HEK293 (cell line): Measurements from ENCODE around the gene CLRN1.

Source experiments
- CTCF ChIA-PET: fragments of 350-600 bp; formaldehyde crosslinking; extraction: SDS; loops from one replicate; lab custom pipeline; 2021; ENCODE audit warnings: antibody characterized with exemption; lab: Yijun Ruan, JAX
- POLR2A ChIA-PET: fragments of 300-600 bp; formaldehyde crosslinking; extraction: SDS; loops from one replicate; lab custom pipeline; 2020; ENCODE audit warnings: antibody characterized with exemption, inconsistent platforms; lab: Yijun Ruan, JAX
- H3K27ac ChIP-seq: fragments of 200-500 bp; sonication (Bioruptor generic); 2 replicates; pipeline ENCODE4 v1.5.1; 2014; ENCODE audit warnings: low read depth, low read length, control low read depth, inconsistent platforms; ENCODE audit errors: extremely low read depth
- H3K36me3 ChIP-seq, 2 experiments: fragments of 200-500 bp in 1 of 2; sonication (Bioruptor generic) in 1 of 2; 1 replicate in 1 of 2; 2 replicates in 1 of 2; pipeline ENCODE4 v1.5.1; 2014 to 2017; ENCODE audit warnings: inconsistent platforms in 2 of 2, low read length in 2 of 2; ENCODE audit not compliant: control insufficient read depth in 2 of 2, insufficient read depth in 1 of 2
- H3K4me1 ChIP-seq: fragments of 200-500 bp; sonication (Bioruptor generic); 2 replicates; pipeline ENCODE4 v1.5.1; 2014; ENCODE audit warnings: mild to moderate bottlenecking, low read length, inconsistent platforms; ENCODE audit not compliant: control insufficient read depth, insufficient read depth
- H3K4me3 ChIP-seq: 2 replicates; pipeline ENCODE4 v1.5.1; 2011; ENCODE audit warnings: low read depth, mild to moderate bottlenecking, control low read depth, low read length, moderate library complexity
- H3K9me3 ChIP-seq: fragments of 200-500 bp; sonication (Bioruptor generic); 2 replicates; pipeline ENCODE4 v1.5.1; 2014; ENCODE audit warnings: low read depth, low read length, inconsistent platforms; ENCODE audit not compliant: control insufficient read depth, insufficient read depth
- AEBP2 ChIP-seq: fragments of 450-650 bp; formaldehyde crosslinking; IDR thresholded peaks from 2 replicates; pipeline ENCODE4 v1.5.1; 2016; ENCODE audit warnings: missing biosample characterization, missing genetic modification characterization, borderline replicate concordance
- KLF1 ChIP-seq: fragments of 450-650 bp; formaldehyde crosslinking; IDR thresholded peaks from 2 replicates; pipeline ENCODE4 v1.5.1; 2016; ENCODE audit warnings: missing biosample characterization, missing genetic modification characterization
- MYNN ChIP-seq: fragments of 450-650 bp; formaldehyde crosslinking; IDR thresholded peaks from 2 replicates; pipeline ENCODE4 v1.5.1; 2016; ENCODE audit warnings: missing biosample characterization, missing genetic modification characterization, borderline replicate concordance
- YY1 ChIP-seq: fragments of 450-650 bp; formaldehyde crosslinking; IDR thresholded peaks from 2 replicates; pipeline ENCODE4 v1.5.1; 2018; ENCODE audit warnings: missing biosample characterization, missing genetic modification characterization
- ZBTB17 ChIP-seq: fragments of 450-650 bp; formaldehyde crosslinking; IDR thresholded peaks from 2 replicates; pipeline ENCODE4 v1.5.1; 2016; ENCODE audit warnings: missing biosample characterization, missing genetic modification characterization
- ZBTB26 ChIP-seq: fragments of 450-650 bp; formaldehyde crosslinking; optimal IDR thresholded peaks from 2 replicates; pipeline ENCODE3; 2016; ENCODE audit warnings: missing biosample characterization, mild to moderate bottlenecking, missing genetic modification characterization
- ZBTB6 ChIP-seq: fragments of 450-650 bp; formaldehyde crosslinking; IDR thresholded peaks from 2 replicates; pipeline ENCODE4 v1.5.1; 2017; ENCODE audit warnings: missing biosample characterization, missing genetic modification characterization
- ZBTB8A ChIP-seq: fragments of 450-650 bp; formaldehyde crosslinking; IDR thresholded peaks from 2 replicates; pipeline ENCODE4 v1.5.1; 2016; ENCODE audit warnings: missing biosample characterization, missing genetic modification characterization
- ZFP3 ChIP-seq: fragments of 450-650 bp; formaldehyde crosslinking; IDR thresholded peaks from 2 replicates; pipeline ENCODE4 v1.5.1; 2016; ENCODE audit warnings: low read depth, missing biosample characterization, missing genetic modification characterization
- ZNF292 ChIP-seq: fragments of 450-650 bp; formaldehyde crosslinking; IDR thresholded peaks from 2 replicates; pipeline ENCODE4 v1.5.1; 2016; ENCODE audit warnings: low read depth, missing biosample characterization, missing genetic modification characterization, borderline replicate concordance
- ZNF398 ChIP-seq: fragments of 450-650 bp; formaldehyde crosslinking; IDR thresholded peaks from 2 replicates; pipeline ENCODE4 v1.5.1; 2017; ENCODE audit warnings: missing biosample characterization, missing genetic modification characterization
- ZNF449 ChIP-seq: fragments of 450-650 bp; formaldehyde crosslinking; IDR thresholded peaks from 2 replicates; pipeline ENCODE4 v1.5.1; 2017; ENCODE audit warnings: missing biosample characterization, mild to moderate bottlenecking, missing genetic modification characterization, moderate library complexity
- ZNF473 ChIP-seq: fragments of 450-650 bp; formaldehyde crosslinking; IDR thresholded peaks from 2 replicates; pipeline ENCODE4 v1.5.1; 2017; ENCODE audit warnings: missing biosample characterization, missing genetic modification characterization
- ZNF529 ChIP-seq: fragments of 450-650 bp; formaldehyde crosslinking; IDR thresholded peaks from 2 replicates; pipeline ENCODE4 v1.5.1; 2017; ENCODE audit warnings: missing genetic modification characterization, missing biosample characterization; ENCODE audit not compliant: insufficient replicate concordance
- ZNF561 ChIP-seq: fragments of 450-650 bp; IDR thresholded peaks from 2 replicates; pipeline ENCODE4 v1.5.1; 2018; ENCODE audit warnings: missing biosample characterization, missing genetic modification characterization, borderline replicate concordance
- ZNF571 ChIP-seq: fragments of 450-650 bp; formaldehyde crosslinking; IDR thresholded peaks from 2 replicates; pipeline ENCODE4 v1.5.0; 2017; ENCODE audit warnings: missing biosample characterization, missing genetic modification characterization
- ZNF585B ChIP-seq: fragments of 450-650 bp; formaldehyde crosslinking; IDR thresholded peaks from 2 replicates; pipeline ENCODE4 v1.5.1; 2016; ENCODE audit warnings: missing biosample characterization, missing genetic modification characterization
- ZNF624 ChIP-seq: fragments of 450-650 bp; formaldehyde crosslinking; IDR thresholded peaks from 2 replicates; pipeline ENCODE4 v1.5.1; 2017; ENCODE audit warnings: missing biosample characterization, missing genetic modification characterization
- ZNF639 ChIP-seq: fragments of 450-650 bp; formaldehyde crosslinking; IDR thresholded peaks from 2 replicates; pipeline ENCODE4 v1.5.1; 2016; ENCODE audit warnings: missing biosample characterization, missing genetic modification characterization
- ZNF677 ChIP-seq: fragments of 450-650 bp; IDR thresholded peaks from 2 replicates; pipeline ENCODE4 v1.5.0; 2018; ENCODE audit warnings: missing biosample characterization, mild to moderate bottlenecking, missing genetic modification characterization, moderate library complexity
- ZNF76 ChIP-seq: fragments of 450-650 bp; formaldehyde crosslinking; IDR thresholded peaks from 2 replicates; pipeline ENCODE4; 2016; ENCODE audit warnings: low read depth, missing biosample characterization, missing genetic modification characterization, borderline replicate concordance
- ZNF785 ChIP-seq: fragments of 450-650 bp; formaldehyde crosslinking; IDR thresholded peaks from 2 replicates; pipeline ENCODE4 v1.5.1; 2016; ENCODE audit warnings: missing biosample characterization, missing genetic modification characterization
- ZNF830 ChIP-seq: fragments of 450-650 bp; IDR thresholded peaks from 2 replicates; pipeline ENCODE4 v1.5.0; 2018; ENCODE audit warnings: missing biosample characterization, missing genetic modification characterization, low read depth, mild to moderate bottlenecking, moderate library complexity
- ZNF843 ChIP-seq: fragments of 450-650 bp; formaldehyde crosslinking; IDR thresholded peaks from 2 replicates; pipeline ENCODE4 v1.5.1; 2016; ENCODE audit warnings: missing biosample characterization, missing genetic modification characterization
- ZSCAN30 ChIP-seq: fragments of 450-650 bp; IDR thresholded peaks from 2 replicates; pipeline ENCODE4 v1.5.1; 2018; ENCODE audit warnings: missing biosample characterization, mild to moderate bottlenecking, missing genetic modification characterization, moderate library complexity
- ZSCAN4 ChIP-seq: fragments of 450-650 bp; formaldehyde crosslinking; IDR thresholded peaks from 2 replicates; pipeline ENCODE4 v1.5.1; 2017; ENCODE audit warnings: missing biosample characterization, missing genetic modification characterization

Gene CLRN1

GRCh38 chr3:150902988-150903387 is 69.5 kb downstream of the CLRN1 start:
- H3K9me3 ChIP-seq = no peaks in the 10 kb centered on the region
- ChIA-PET POLR2A (no interaction called here), CTCF (no interaction called here)
- H3K27ac ChIP-seq = no peak overlapping the region
- no peaks in the 10 kb centered on the region for H3K36me3 ChIP-seq
- no peak for TF ChIP-seq ZSCAN4 (tag by site-specific recombination)
- no peak for TF ChIP-seq ZNF473
- TF ChIP-seq ZNF561 = no peak
- no peak for TF ChIP-seq ZBTB6 (tag by site-specific recombination)
- TF ChIP-seq ZBTB17 = no peak
- TF ChIP-seq ZBTB8A = no peak
- no peak for TF ChIP-seq ZSCAN30 (tag by site-specific recombination)
- TF ChIP-seq ZNF529 = no peak
- no peak for TF ChIP-seq ZNF398
- no peak for TF ChIP-seq ZNF624 (tag by site-specific recombination)
- TF ChIP-seq ZBTB26 (tag by site-specific recombination) = no peak
- TF ChIP-seq AEBP2 (tag by site-specific recombination) = no peak
- no peak for TF ChIP-seq ZNF785 (tag by site-specific recombination)
- TF ChIP-seq ZNF639 (tag by site-specific recombination) = no peak
- TF ChIP-seq KLF1 (tag by site-specific recombination) = no peak
- TF ChIP-seq ZNF585B (tag by site-specific recombination) = no peak
- TF ChIP-seq YY1 = no peak
- no peak for TF ChIP-seq ZNF76
- no peaks in the 10 kb centered on the region for H3K4me1 ChIP-seq
- no peak overlapping the region for H3K4me3 ChIP-seq

- CTCF ChIA-PET = no interaction called here
- POLR2A ChIA-PET = no interaction called here
- no peaks in the 10 kb centered on the region for H3K9me3 ChIP-seq
- no peak overlapping the region for H3K4me3 ChIP-seq
- no peaks in the 10 kb centered on the region for H3K36me3 ChIP-seq
- no peak for TF ChIP-seq ZNF571 (tag by site-specific recombination)
- TF ChIP-seq ZNF677 = no peak
- no peak for TF ChIP-seq ZNF292 (tag by site-specific recombination)
- TF ChIP-seq ZNF449 = no peak
- TF ChIP-seq ZNF830 (tag by site-specific recombination) = no peak
- no peak for TF ChIP-seq ZNF843
- TF ChIP-seq MYNN (tag by site-specific recombination) = no peak
- TF ChIP-seq ZFP3 (tag by site-specific recombination) = no peak
- no peaks in the 10 kb centered on the region for H3K4me1 ChIP-seq
- no peak overlapping the region for H3K27ac ChIP-seq
These were observed 70.7 kb downstream of the CLRN1 start for GRCh38 chr3:150901793-150902192.
